T-helper 22 cell (primary cell): ENCODE measurements around the gene GATA5.

Experiments used
- DNase-seq: peaks from one replicate; pipeline ENCODE4 v3.0.0-alpha.2; 2020; ENCODE audit warnings: low read depth

Gene GATA5

GRCh38 chr20:62416651-62417637, 58.9 kb downstream of the GATA5 start:
- DNase-seq, result no peak

DNA sequence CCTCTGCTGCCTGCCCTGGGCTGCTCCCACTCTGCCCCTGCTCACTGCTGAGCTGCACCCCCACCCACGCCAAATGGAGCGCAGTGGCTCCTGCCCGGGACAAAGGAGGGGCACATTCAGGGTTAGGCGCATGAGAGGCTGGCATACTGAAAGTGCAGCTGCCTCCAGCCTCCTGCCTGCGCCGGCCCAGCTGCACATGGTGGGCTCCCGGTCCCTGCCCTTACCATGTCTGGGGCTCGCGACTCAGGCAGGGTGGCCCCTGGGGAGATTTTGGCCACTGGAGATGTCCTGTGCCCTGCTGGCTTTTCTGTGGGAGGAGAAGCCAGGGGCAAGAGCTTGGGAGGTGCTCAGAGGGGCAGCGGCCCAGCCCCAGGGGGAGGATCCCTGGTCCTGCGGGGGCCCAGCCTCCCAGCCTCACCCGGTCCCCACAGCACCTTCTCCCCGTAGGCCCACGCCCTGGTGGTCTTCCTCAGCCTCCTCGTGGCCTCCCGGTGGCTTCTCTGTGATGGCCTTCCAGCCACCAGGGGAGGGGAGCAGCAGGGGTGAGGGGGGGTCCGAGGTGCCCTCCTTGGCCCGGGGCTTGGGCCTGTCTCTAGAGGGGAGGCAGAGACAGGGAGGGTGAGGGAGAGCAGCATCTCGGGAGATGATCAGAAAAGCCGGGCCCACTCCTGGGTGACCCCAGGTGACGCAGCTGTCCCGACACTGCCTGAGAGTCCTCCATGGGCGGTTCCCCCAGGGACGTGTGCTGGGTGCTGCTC, 60.3 kb downstream of the GATA5 start:
- DNase-seq, result no peak

GRCh38 chr20:62413896-62414481, 61.8 kb downstream of the GATA5 start:
- DNase-seq, result no peak
